GM12878 (cell line): ENCODE data around the gene MYMK. TPM values are rescaled to one million over a fixed set of nuclear protein-coding genes. Genes with fewer than 3 reads are reported as not detected.

Experiments
- ATAC-seq: fragments of 200-7000 bp; cut with Tn5 transposase; 3 replicates; pipeline ENCODE4 v1.9.1; 2020; ENCODE audit warnings: mild to moderate bottlenecking, moderate library complexity
- BruUV-seq: library from RNA; stranded (reverse); fragments of 400-500 nt; replicated peaks from 2 replicates; lab custom pipeline; 2021; lab: Mats Ljungman, UMichigan
- CTCF ChIA-PET: fragments of 300-600 bp; sonication (Branson Sonifier 250); formaldehyde crosslinking; extraction: SDS; loops from one replicate; lab custom pipeline; 2021; ENCODE audit warnings: inconsistent platforms; lab: Yijun Ruan, JAX
- POLR2A ChIA-PET: fragments of 350-600 bp; formaldehyde crosslinking; extraction: SDS; loops from one replicate; lab custom pipeline; 2021; ENCODE audit warnings: inconsistent platforms; lab: Charles Lee
- RAD21 ChIA-PET: fragments of 300-600 bp; sonication (Branson Sonifier 250); formaldehyde crosslinking; loops from one replicate; lab custom pipeline; 2023; ENCODE audit warnings: antibody characterized with exemption; ENCODE audit not compliant: unreplicated experiment; lab: Charles Lee
- SMC1A ChIA-PET: fragments of 300-600 bp; sonication (Branson Sonifier 250); formaldehyde crosslinking; loops from one replicate; lab custom pipeline; 2023; ENCODE audit not compliant: unreplicated experiment, uncharacterized antibody; lab: Charles Lee
- DNase-seq: peaks from one replicate; pipeline ENCODE4 v3.0.0-alpha.2; 2011; ENCODE audit warnings: low read depth, low spot score
- FAIRE-seq: peaks from 3 replicates; lab custom pipeline; 2011; peaks lifted over from hg19 to GRCh38; lab: Jason Lieb, UNC
- H2AFZ ChIP-seq: 2 replicates; pipeline ENCODE4 v1.6.0; 2011; ENCODE audit warnings: low read depth, low read length, control low read depth; ENCODE audit not compliant: control insufficient read depth
- H3K27ac ChIP-seq: 2 replicates; pipeline ENCODE4 v1.5.1; 2011; ENCODE audit warnings: control low read depth; ENCODE audit not compliant: control insufficient read depth, insufficient read depth
- H3K27me3 ChIP-seq, 2 experiments: replicated peaks in 1 of 2; 2 replicates each; pipeline versions ENCODE4 v1.6.0 to v1.6.1; 2011; ENCODE audit warnings: low read length in 1 of 2; ENCODE audit not compliant: control insufficient read depth in 2 of 2, insufficient read depth in 2 of 2
- H3K36me3 ChIP-seq, 2 experiments: 2 replicates each; pipeline ENCODE4 v1.5.1; 2011; ENCODE audit warnings: low read length in 1 of 2; ENCODE audit not compliant: control insufficient read depth in 2 of 2, insufficient read depth in 2 of 2
- H3K4me1 ChIP-seq: 2 replicates; pipeline ENCODE4 v1.6.1; 2011; ENCODE audit warnings: mild to moderate bottlenecking, low read length, moderate library complexity, mixed read lengths; ENCODE audit not compliant: control insufficient read depth, insufficient read depth
- H3K4me2 ChIP-seq: 2 replicates; pipeline ENCODE4 v1.6.0; 2011; ENCODE audit warnings: control low read depth; ENCODE audit not compliant: control insufficient read depth, insufficient read depth
- H3K4me3 ChIP-seq: fragments of 200-600 bp; sonication (generic); 2 replicates; pipeline ENCODE4 v1.5.1; 2016
- H3K79me2 ChIP-seq: 2 replicates; pipeline ENCODE4 v1.6.0; 2011; ENCODE audit warnings: low read length; ENCODE audit not compliant: control insufficient read depth, insufficient read depth
- H3K9ac ChIP-seq: 2 replicates; pipeline ENCODE4 v1.8.0; 2011; ENCODE audit warnings: low read length, control low read depth, mixed read lengths; ENCODE audit not compliant: control insufficient read depth, insufficient read depth
- H3K9me3 ChIP-seq: replicated peaks from 3 replicates; pipeline ENCODE4 v1.5.1; 2011; ENCODE audit warnings: mild to moderate bottlenecking, low read length; ENCODE audit not compliant: control insufficient read depth, insufficient read depth
- H4K20me1 ChIP-seq: 2 replicates; pipeline ENCODE4 v1.6.0; 2011; ENCODE audit not compliant: control insufficient read depth, insufficient read depth
- ASH2L ChIP-seq: fragments of 300-600, 200-600 bp; sonication (generic); IDR thresholded peaks from 2 replicates; pipeline ENCODE4 v1.6.1; 2017; ENCODE audit warnings: low read depth, mild to moderate bottlenecking, borderline replicate concordance
- E2F4 ChIP-seq: IDR thresholded peaks from 2 replicates; pipeline ENCODE4 v1.6.1; 2012; ENCODE audit warnings: low read depth, low read length, improper control_type of control experiment
- MYB ChIP-seq: fragments of 150-350 bp; IDR thresholded peaks from 2 replicates; pipeline ENCODE4 v1.6.1; 2014; ENCODE audit warnings: mild to moderate bottlenecking, low read depth, low read length, borderline replicate concordance
- NFYA ChIP-seq: IDR thresholded peaks from 2 replicates; pipeline ENCODE4 v1.6.1; 2011; ENCODE audit warnings: low read depth, mild to moderate bottlenecking, low read length, improper control_type of control experiment, borderline replicate concordance
- NFYB ChIP-seq: IDR thresholded peaks from 2 replicates; pipeline ENCODE4 v1.6.1; 2011; ENCODE audit warnings: low read depth, mild to moderate bottlenecking, low read length, improper control_type of control experiment, moderate library complexity; ENCODE audit not compliant: insufficient read depth
- RFX5 ChIP-seq: IDR thresholded peaks from 2 replicates; pipeline ENCODE4 v1.6.1; 2011; ENCODE audit warnings: low read depth, low read length, improper control_type of control experiment
- ZBTB4 ChIP-seq: fragments of 450-650 bp; formaldehyde crosslinking; IDR thresholded peaks from 2 replicates; pipeline ENCODE4 v1.4.0; 2022; ENCODE audit warnings: mild to moderate bottlenecking, moderate library complexity
- ZZZ3 ChIP-seq: IDR thresholded peaks from 2 replicates; pipeline ENCODE4 v1.6.1; 2011; ENCODE audit warnings: low read depth; ENCODE audit not compliant: control insufficient read depth, insufficient read length
- WGBS: methylation state at CpG from one replicate; pipeline ENCODE4 v1.1.6; 2016; ENCODE audit warnings: low lambda C conversion rate; ENCODE audit not compliant: insufficient replicate concordance, insufficient coverage; ENCODE audit errors: missing lambda C conversion rate; 5-methylcytosine and 5-hydroxymethylcytosine counted together
- in situ Hi-C: fragments of 300-500 bp; cut with MboI; formaldehyde crosslinking; loops from 9 replicates; pipeline ENCODE4 v1.14.3; 2018; ENCODE audit warnings: mixed read lengths
- intact Hi-C: fragments of 100-400 bp; cut with micrococcal nuclease; formaldehyde crosslinking; loops from one replicate; pipeline ENCODE4 v1.14.2; 2022; ENCODE audit not compliant: unreplicated experiment
- polyA plus RNA-seq, 11 experiments: library from polyadenylated mRNA; depleted of rRNA in 4 of 11; unstranded in 6 of 11; stranded (reverse) in 5 of 11; fragments of >200 nt; fragmentation: Nextera tagmentation in 4 of 11; fragmentation: Illumina TruSeq in 1 of 11; extraction: Ambion mirVana in 4 of 11; extraction: Trizol in 1 of 11; gene quantifications; 1 replicate in 1 of 11; 2 replicates in 10 of 11; pipeline versions ENCODE4 v1.2.1 to v1.2.3, GENCODE V29; 2011 to 2016; ENCODE audit warnings: inconsistent platforms in 2 of 11, missing spikeins in 2 of 11, low read depth in 1 of 11
- total RNA-seq, 4 experiments: library from RNA; depleted of rRNA in 3 of 4; stranded (reverse); fragments of >200 nt in 3 of 4; fragmentation: Illumina TruSeq in 1 of 4; extraction: Trizol in 1 of 4; gene quantifications; 2 replicates each; pipeline versions ENCODE4 v1.2.1 to v1.2.3, GENCODE V29; 2013 to 2021

Gene MYMK
- total and polyA plus RNA-seq, 10 of the 15 experiments (the other 5 are each of a cell fraction or from before 2014, with no cell fraction given) = not detected

GRCh38 chr9:133515615-133516255 lies 9.0 kb downstream of the MYMK start (continued):
- no peak for TF ChIP-seq ZBTB4 (CRISPR knock-in tag)
- TF ChIP-seq NFYB = no peak

GRCh38 chr9:133515240-133515610 lies 9.5 kb downstream of the MYMK start:
- no peak for FAIRE-seq
- intact Hi-C loops = no loop called here
- ChIA-PET SMC1A (no interaction called here), CTCF (no interaction called here)
- no TSS peak for BruUV-seq
- no peaks in the 10 kb centered on the region for H3K36me3 ChIP-seq
- no peak for TF ChIP-seq ZZZ3
- TF ChIP-seq MYB = no peak
- TF ChIP-seq RFX5 = no peak
- no peak for TF ChIP-seq ASH2L
- no peak for TF ChIP-seq NFYA
- TF ChIP-seq E2F4 = no peak
- TF ChIP-seq, all 136 proteins: peak for 0
- 38% methylated on average over 10 of the region's 10 CpGs for WGBS
- Histone ChIP-seq H3K27ac (no peak overlapping the region), H3K79me2 (no peaks in the 10 kb centered on the region), H3K9ac (no peak overlapping the region), H3K9me3 (no peaks in the 10 kb centered on the region), H3K4me1 (no peaks in the 10 kb centered on the region), H3K4me2 (no peak overlapping the region), H3K27me3 (peaks cover 0 to 2% of the 10 kb centered on the region in 2 experiments; a peak in 2 of 4 replicates), H2AFZ (no peak overlapping the region), H3K4me3 (no peak overlapping the region), H4K20me1 (no peaks in the 10 kb centered on the region)
- in situ Hi-C loops = no loop called here
- ChIA-PET RAD21 (no interaction called here), POLR2A (no interaction called here)
- ATAC-seq = no peak
- DNase-seq = no peak
